Fibroblast of gingiva (primary cell): Measurements from ENCODE around the gene CISH.

ENCODE experiments used
- DNase-seq: peaks from one replicate; pipeline ENCODE4 v3.0.0-alpha.2; 2011; ENCODE audit warnings: low read depth

The CISH gene

GRCh38 chr3:50572158-50572557 is 39.4 kb downstream of the CISH start:
- peak; percentile 50 for DNase-seq

- DNase-seq, result no peak
Observed at GRCh38 chr3:50571486-50571885, 40.1 kb downstream of the CISH start.

- DNase-seq, result no peak
Observed at GRCh38 chr3:50570508-50571279, 40.9 kb downstream of the CISH start.

- DNase-seq, result peak; percentile 93
Observed at GRCh38 chr3:50568947-50569749, 42.4 kb downstream of the CISH start, which contains the start of gene HEMK1. Gene HEMK1, plus strand, starts transcription at chr3:50569522. Its CDS starts 1,583 bp downstream, at chr3:50571105.

- DNase-seq, result peak; percentile 89
Observed at GRCh38 chr3:50567386-50568167, 44.0 kb downstream of the CISH start, which contains the start of gene C3orf18. Gene C3orf18, minus strand, starts transcription at chr3:50567747. Its CDS starts 2,048 bp downstream, at chr3:50565699.

GRCh38 chr3:50567011-50567385 is 44.6 kb downstream of the CISH start:
- DNase-seq, result no peak

GRCh38 chr3:50564321-50564720 is 47.3 kb downstream of the CISH start:
- DNase-seq, result no peak

GRCh38 chr3:50563867-50564266 is 47.7 kb downstream of the CISH start:
- no peak for DNase-seq

GRCh38 chr3:50562861-50563260 is 48.7 kb downstream of the CISH start:
- peak; percentile 39 for DNase-seq

- no peak for DNase-seq
Observed at GRCh38 chr3:50559702-50560101, 51.9 kb downstream of the CISH start.

- DNase-seq, result no peak
Observed at GRCh38 chr3:50557915-50558314, 53.7 kb downstream of the CISH start.

- no peak for DNase-seq
Observed at GRCh38 chr3:50557106-50557505, 54.5 kb downstream of the CISH start.
